H1 (cell line): ENCODE results near the gene MCFD2. TPM values are rescaled to one million over a fixed set of nuclear protein-coding genes. Genes with fewer than 3 reads are reported as not detected.

Experiments
- CTCF ChIA-PET: fragments of 300-600 bp; sonication (Branson Sonifier 250); formaldehyde crosslinking; loops from one replicate; lab custom pipeline; 2021; ENCODE audit not compliant: partially characterized antibody; lab: Charles Lee
- POLR2A ChIA-PET: fragments of 300-600 bp; sonication (Branson Sonifier 250); formaldehyde crosslinking; loops from one replicate; lab custom pipeline; 2021; ENCODE audit warnings: inconsistent platforms; ENCODE audit not compliant: partially characterized antibody; lab: Charles Lee
- DNase-seq, 2 experiments: peaks; one replicate each; pipeline versions ENCODE4 v3.0.0 to v3.0.0-alpha.2; 2010 to 2022; ENCODE audit warnings: low spot score in 2 of 2, low read depth in 1 of 2, mixed read lengths in 1 of 2
- FAIRE-seq: peaks from 2 replicates; lab custom pipeline; 2011; peaks lifted over from hg19 to GRCh38; lab: Jason Lieb, UNC
- H2AFZ ChIP-seq: 2 replicates; pipeline ENCODE4 v1.8.1; 2012; ENCODE audit warnings: low read length, inconsistent platforms
- H2AK5ac ChIP-seq: 2 replicates; pipeline ENCODE4 v1.6.1; 2013; ENCODE audit warnings: low read depth, low read length
- H2BK120ac ChIP-seq: replicated peaks from 2 replicates; pipeline ENCODE3; 2013; ENCODE audit warnings: low read depth, low read length, inconsistent platforms
- H2BK12ac ChIP-seq: 2 replicates; pipeline ENCODE4 v1.6.1; 2013; ENCODE audit warnings: low read depth, low read length
- H2BK15ac ChIP-seq: 2 replicates; pipeline ENCODE4 v1.6.1; 2013; ENCODE audit warnings: low read length
- H2BK20ac ChIP-seq: 2 replicates; pipeline ENCODE4 v1.6.1; 2013; ENCODE audit warnings: low read length
- H2BK5ac ChIP-seq: 2 replicates; pipeline ENCODE4 v1.6.1; 2013; ENCODE audit warnings: low read depth, low read length
- H3K14ac ChIP-seq: 2 replicates; pipeline ENCODE4 v1.6.1; 2013; ENCODE audit warnings: inconsistent platforms; ENCODE audit not compliant: insufficient read length
- H3K18ac ChIP-seq: 2 replicates; pipeline ENCODE4 v1.6.1; 2013; ENCODE audit warnings: low read length; ENCODE audit errors: extremely low read depth
- H3K23ac ChIP-seq: 2 replicates; pipeline ENCODE4 v1.6.1; 2013; ENCODE audit warnings: inconsistent platforms; ENCODE audit not compliant: insufficient read length
- H3K23me2 ChIP-seq: 2 replicates; pipeline ENCODE4 v1.6.1; 2013; ENCODE audit warnings: low read depth, low read length
- H3K27ac ChIP-seq: 2 replicates; pipeline ENCODE4 v1.6.1; 2011; ENCODE audit warnings: low read depth, low read length, inconsistent platforms
- H3K27me3 ChIP-seq, 4 experiments: replicated peaks in 1 of 4; 1 replicate in 1 of 4; 2 replicates in 3 of 4; pipeline versions ENCODE4 v1.6.1 to v1.8.1; 2011 to 2013; ENCODE audit warnings: low read length in 3 of 4, mild to moderate bottlenecking in 3 of 4, inconsistent platforms in 2 of 4, mixed read lengths in 2 of 4, moderate library complexity in 1 of 4; ENCODE audit not compliant: control insufficient read depth in 3 of 4, insufficient read depth in 3 of 4; ENCODE audit errors: extremely low read depth in 1 of 4
- H3K36me3 ChIP-seq, 4 experiments: 2 replicates each; pipeline versions ENCODE4 v1.6.1 to v1.8.1; 2011 to 2013; ENCODE audit warnings: mild to moderate bottlenecking in 4 of 4, low read length in 3 of 4, moderate library complexity in 2 of 4, control low read depth in 1 of 4, inconsistent platforms in 1 of 4; ENCODE audit not compliant: insufficient read depth in 4 of 4, control insufficient read depth in 2 of 4
- H3K4ac ChIP-seq: replicated peaks from 2 replicates; pipeline ENCODE3; 2013; ENCODE audit warnings: low read length, low read depth, mixed read lengths, inconsistent platforms; ENCODE audit not compliant: insufficient read length
- H3K4me1 ChIP-seq, 4 experiments: replicated peaks in 1 of 4; 1 replicate in 1 of 4; 2 replicates in 3 of 4; pipeline versions ENCODE4 v1.6.1 to v1.8.1; 2011 to 2013; ENCODE audit warnings: low read length in 3 of 4, inconsistent platforms in 2 of 4, mixed read lengths in 1 of 4; ENCODE audit not compliant: insufficient read depth in 4 of 4, control insufficient read depth in 3 of 4
- H3K4me2 ChIP-seq, 2 experiments: 2 replicates each; pipeline versions ENCODE4 v1.6.1 to v1.8.1; 2011 to 2013; ENCODE audit warnings: low read depth in 2 of 2, low read length in 2 of 2, control low read depth in 1 of 2, inconsistent platforms in 1 of 2, mild to moderate bottlenecking in 1 of 2; ENCODE audit not compliant: insufficient read depth in 1 of 2
- H3K4me3 ChIP-seq, 4 experiments: fragments of 200-600, 300-600 bp in 1 of 4; sonication (generic), shearing (Covaris generic), sonication (Bioruptor Twin) in 1 of 4; 2 replicates each; pipeline versions ENCODE4 v1.5.1 to v1.8.1; 2011 to 2016; ENCODE audit warnings: low read length in 4 of 4, low read depth in 3 of 4, control low read depth in 2 of 4, inconsistent platforms in 2 of 4, mild to moderate bottlenecking in 2 of 4, mixed read lengths in 1 of 4, moderate library complexity in 1 of 4; ENCODE audit not compliant: insufficient read depth in 2 of 4; ENCODE audit errors: extremely low read depth in 1 of 4
- H3K56ac ChIP-seq: replicated peaks from 2 replicates; pipeline ENCODE3; 2013; ENCODE audit warnings: low read depth, mild to moderate bottlenecking, mixed read lengths, low read length, inconsistent platforms; ENCODE audit not compliant: insufficient read length
- H3K79me1 ChIP-seq: 2 replicates; pipeline ENCODE4 v1.6.1; 2013; ENCODE audit warnings: low read depth, low read length, control low read depth
- H3K79me2 ChIP-seq, 2 experiments: 2 replicates each; pipeline versions ENCODE4 v1.6.1 to v1.8.1; 2012 to 2013; ENCODE audit warnings: low read length in 2 of 2, mild to moderate bottlenecking in 2 of 2, inconsistent platforms in 1 of 2; ENCODE audit not compliant: insufficient read depth in 2 of 2, control insufficient read depth in 1 of 2
- H3K9ac ChIP-seq, 4 experiments: replicated peaks in 1 of 4; 1 replicate in 1 of 4; 2 replicates in 3 of 4; pipeline versions ENCODE4 v1.6.1 to v1.8.1; 2011 to 2013; ENCODE audit warnings: low read depth in 3 of 4, low read length in 3 of 4, control low read depth in 2 of 4, mild to moderate bottlenecking in 2 of 4, moderate library complexity in 2 of 4, inconsistent platforms in 1 of 4; ENCODE audit errors: extremely low read depth in 1 of 4
- H3K9me3 ChIP-seq, 2 experiments: 2 replicates each; pipeline versions ENCODE4 v1.6.1 to v1.8.1; 2012 to 2013; ENCODE audit warnings: mild to moderate bottlenecking in 2 of 2, moderate library complexity in 2 of 2, control low read depth in 1 of 2, inconsistent platforms in 1 of 2, low read depth in 1 of 2, low read length in 1 of 2, mixed read lengths in 1 of 2; ENCODE audit not compliant: insufficient read depth in 2 of 2
- H4K20me1 ChIP-seq, 2 experiments: replicated peaks in 1 of 2; 2 replicates each; pipeline versions ENCODE3 to v1.8.1; 2011 to 2013; ENCODE audit warnings: inconsistent platforms in 2 of 2, low read length in 2 of 2, mild to moderate bottlenecking in 1 of 2; ENCODE audit not compliant: insufficient read depth in 2 of 2, control insufficient read depth in 1 of 2
- H4K5ac ChIP-seq: 2 replicates; pipeline ENCODE4 v1.6.1; 2013; ENCODE audit warnings: low read length, low read depth, mixed read lengths, inconsistent platforms; ENCODE audit not compliant: insufficient read length
- H4K8ac ChIP-seq: 2 replicates; pipeline ENCODE4 v1.8.0; 2013; ENCODE audit warnings: mild to moderate bottlenecking, moderate library complexity, low read length, inconsistent platforms; ENCODE audit not compliant: insufficient read depth; ENCODE audit errors: extremely low read depth
- H4K91ac ChIP-seq: replicated peaks from 2 replicates; pipeline ENCODE3; 2013; ENCODE audit warnings: low read length, mixed read lengths, inconsistent platforms; ENCODE audit not compliant: insufficient read length
- CBX5 ChIP-seq: fragments of 300-800, 300-1000 bp; sonication (generic); IDR thresholded peaks from 2 replicates; pipeline ENCODE4 v1.7.1; 2016; ENCODE audit warnings: antibody characterized with exemption, low read length, low read depth
- CEBPB ChIP-seq: IDR thresholded peaks from 2 replicates; pipeline ENCODE4 v1.6.1; 2012; ENCODE audit warnings: low read depth, low read length
- RBBP5 ChIP-seq: IDR thresholded peaks from 2 replicates; pipeline ENCODE4 v1.7.1; 2012; ENCODE audit warnings: low read depth, mild to moderate bottlenecking, inconsistent platforms, low read length, moderate library complexity, borderline replicate concordance
- WGBS, 2 experiments: shearing (Covaris generic) in 1 of 2; methylation state at CpG; one replicate each; pipeline versions ENCODE4 v1.1.6 to v1.1.7; 2013 to 2015; ENCODE audit warnings: low lambda C conversion rate in 2 of 2, mixed read lengths in 2 of 2, inconsistent platforms in 1 of 2, low coverage in 1 of 2, missing lambda C conversion rate in 1 of 2; ENCODE audit not compliant: insufficient replicate concordance in 2 of 2, insufficient coverage in 1 of 2, insufficient read length in 1 of 2; ENCODE audit errors: extremely low coverage in 1 of 2, missing lambda C conversion rate in 1 of 2; 5-methylcytosine and 5-hydroxymethylcytosine counted together
- polyA plus RNA-seq, 7 experiments: library from polyadenylated mRNA; depleted of rRNA in 3 of 7; stranded (reverse) in 5 of 7; unstranded in 2 of 7; fragments of >200 nt in 5 of 7; fragments of 200-250 nt in 2 of 7; gene quantifications; 1 replicate in 5 of 7; 2 replicates in 1 of 7; 4 replicates in 1 of 7; pipeline versions ENCODE4 v1.2.1 to v1.2.3, GENCODE V29; 2011 to 2013; ENCODE audit warnings: missing spikeins in 2 of 7, mixed read lengths in 2 of 7
- total RNA-seq: library from RNA; stranded (reverse); fragmentation: NEBNext Ultra II Directional; extraction: Animal tissue kit (Norgen Biotek cat#: 25700); gene quantifications from 2 replicates; pipeline ENCODE4 v1.2.1, GENCODE V29; 2021

The MCFD2 gene
- total and polyA plus RNA-seq, 2 of the 8 experiments (the other 6 are each of a cell fraction or from before 2014, with no cell fraction given), result 35.2 to 76.2 TPM

- no peak overlapping the region for H3K4ac ChIP-seq
- ChIA-PET POLR2A (interaction anchor here (1.1 to 1.4 kb wide), 3 partner anchors 9 to 20 kb away, joined by 3 to 4 read pairs (median 3); no protein-coding TSS in a partner anchor), CTCF (interaction anchor here (0.6 to 2.5 kb wide), 5 partner anchors 13 to 908 kb away, joined by 3 to 8 read pairs (median 4); no protein-coding TSS in a partner anchor)
- no peak overlapping the region for H4K91ac ChIP-seq
- peak overlapping the region; percentile 8; the same call in 1 of the 2 replicates for H4K8ac ChIP-seq
- no peak overlapping the region for H3K27ac ChIP-seq
- H3K79me1 ChIP-seq, result no peaks in the 10 kb centered on the region
- H3K36me3 ChIP-seq, result no peaks in the 10 kb centered on the region
- FAIRE-seq (no peak), DNase-seq (no peak)
- H4K20me1 ChIP-seq, result no peaks in the 10 kb centered on the region
- H3K4me1 ChIP-seq, result no peaks in the 10 kb centered on the region
- no peaks in the 10 kb centered on the region for H3K23me2 ChIP-seq
- no peaks in the 10 kb centered on the region for H3K79me2 ChIP-seq
- H3K9me3 ChIP-seq, result no peaks in the 10 kb centered on the region
- H3K56ac ChIP-seq, result no peak overlapping the region
- no peak overlapping the region for H3K4me2 ChIP-seq
- no peak overlapping the region for H2AK5ac ChIP-seq
- no peak overlapping the region for H2BK20ac ChIP-seq
- no peak overlapping the region for H3K9ac ChIP-seq
- H2BK120ac ChIP-seq, result no peak overlapping the region
- H3K18ac ChIP-seq, result no peak overlapping the region
- H3K23ac ChIP-seq, result no peak overlapping the region
- no peak overlapping the region for H3K14ac ChIP-seq
- H2BK15ac ChIP-seq, result no peak overlapping the region
- H2BK5ac ChIP-seq, result 0 out of 2 replicates have a peak overlapping the region, but pooled peaks have one; percentile 10
- no peak overlapping the region for H2BK12ac ChIP-seq
- no peak overlapping the region for H2AFZ ChIP-seq
- no peaks in the 10 kb centered on the region for H3K27me3 ChIP-seq
- H3K4me3 ChIP-seq, result no peak overlapping the region
- TF ChIP-seq CEBPB (no peak), CBX5 (no peak), RBBP5 (no peak)
- H4K5ac ChIP-seq, result no peak overlapping the region
- 89% methylated on average over 7 of the region's 7 CpGs; no CpG with 5 or more reads in 1 of the 2 experiments for WGBS, 2 experiments
These were observed 48.5 kb upstream of the MCFD2 start for GRCh38 chr2:46963941-46964673.
